HG02884 (cell line): Measurements from ENCODE around the gene LRP1.

Source experiments
- ATAC-seq: cut with Tn5 transposase; IDR thresholded peaks from one replicate; pipeline ENCODE4 v1.9.1; 2021; ENCODE audit warnings: mild to moderate bottlenecking, moderate library complexity; ENCODE audit not compliant: unreplicated experiment

The LRP1 gene

DNA sequence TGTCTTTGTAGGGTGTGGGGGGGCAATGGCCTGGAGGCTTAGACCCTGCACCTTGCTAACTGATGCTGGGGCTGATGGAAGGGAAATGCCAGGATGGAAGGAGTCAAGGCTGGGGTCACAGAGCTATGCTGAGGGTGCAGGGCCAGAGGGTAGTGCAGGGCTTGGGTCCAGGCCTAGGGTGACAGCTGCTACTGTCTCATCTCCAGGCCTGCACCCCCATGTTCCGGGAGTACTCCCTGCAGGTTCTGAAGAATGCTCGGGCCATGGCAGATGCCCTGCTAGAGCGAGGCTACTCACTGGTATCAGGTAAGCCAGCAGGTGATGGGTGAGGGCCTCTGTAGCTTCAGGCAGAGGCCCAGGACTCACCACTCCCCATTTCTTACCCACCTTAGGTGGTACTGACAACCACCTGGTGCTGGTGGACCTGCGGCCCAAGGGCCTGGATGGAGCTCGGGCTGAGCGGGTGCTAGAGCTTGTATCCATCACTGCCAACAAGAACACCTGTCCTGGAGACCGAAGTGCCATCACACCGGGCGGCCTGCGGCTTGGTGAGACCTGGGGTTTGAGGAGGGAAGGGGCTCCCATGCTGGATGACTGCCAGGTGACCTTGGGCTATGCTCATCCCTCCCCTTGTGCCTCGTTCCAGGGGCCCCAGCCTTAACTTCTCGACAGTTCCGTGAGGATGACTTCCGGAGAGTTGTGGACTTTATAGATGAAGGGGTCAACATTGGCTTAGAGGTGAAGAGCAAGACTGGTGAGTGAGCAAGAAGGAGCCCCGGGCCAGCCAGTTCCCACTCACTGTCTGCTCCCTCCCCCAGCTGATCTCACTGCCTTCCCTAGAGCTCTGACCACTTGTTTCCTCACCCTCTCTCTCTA, 105.3 kb downstream of the LRP1 start:
- ATAC-seq: no peak

DNA sequence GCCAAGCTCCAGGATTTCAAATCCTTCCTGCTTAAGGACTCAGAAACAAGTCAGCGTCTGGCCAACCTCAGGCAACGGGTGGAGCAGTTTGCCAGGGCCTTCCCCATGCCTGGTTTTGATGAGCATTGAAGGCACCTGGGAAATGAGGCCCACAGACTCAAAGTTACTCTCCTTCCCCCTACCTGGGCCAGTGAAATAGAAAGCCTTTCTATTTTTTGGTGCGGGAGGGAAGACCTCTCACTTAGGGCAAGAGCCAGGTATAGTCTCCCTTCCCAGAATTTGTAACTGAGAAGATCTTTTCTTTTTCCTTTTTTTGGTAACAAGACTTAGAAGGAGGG, 105.9 kb downstream of the LRP1 start:
- no peak for ATAC-seq

DNA sequence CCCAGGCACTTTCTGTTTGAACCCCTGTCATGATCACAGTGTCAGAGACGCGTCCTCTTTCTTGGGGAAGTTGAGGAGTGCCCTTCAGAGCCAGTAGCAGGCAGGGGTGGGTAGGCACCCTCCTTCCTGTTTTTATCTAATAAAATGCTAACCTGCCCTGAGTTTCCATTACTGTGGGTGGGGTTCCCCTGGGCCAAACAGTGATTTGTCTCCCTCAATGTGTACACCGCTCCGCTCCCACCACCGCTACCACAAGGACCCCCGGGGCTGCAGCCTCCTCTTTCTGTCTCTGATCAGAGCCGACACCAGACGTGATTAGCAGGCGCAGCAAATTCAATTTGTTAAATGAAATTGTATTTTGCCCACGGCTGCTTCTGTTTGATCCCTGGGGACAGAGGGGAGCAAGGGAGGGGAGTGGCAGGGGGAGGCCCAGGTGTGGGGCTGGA, 106.3 kb downstream of the LRP1 start:
- no peak for ATAC-seq

GRCh38 chr12:57235017-57235727, 106.9 kb downstream of the LRP1 start:
- no peak for ATAC-seq

DNA sequence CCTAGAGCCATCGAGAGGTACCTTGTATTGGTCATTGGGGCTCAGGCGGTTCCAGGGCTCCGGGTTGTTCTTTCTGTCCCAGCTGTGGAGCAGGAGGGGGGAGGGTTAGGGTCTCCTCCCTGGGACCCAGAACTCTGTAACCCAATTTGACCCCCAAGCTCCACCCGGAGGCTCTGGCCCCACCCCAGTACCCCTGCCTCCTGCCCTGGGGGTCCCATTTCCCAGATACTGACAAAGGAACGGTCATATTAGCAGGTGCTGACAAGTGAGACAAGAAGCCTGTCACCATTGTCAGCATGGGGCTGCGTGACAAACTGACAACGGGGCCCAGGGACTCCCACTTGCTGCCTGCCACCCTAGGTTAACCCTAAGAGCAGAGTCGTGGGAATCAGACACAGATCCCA, 107.4 kb downstream of the LRP1 start:
- no peak for ATAC-seq

DNA sequence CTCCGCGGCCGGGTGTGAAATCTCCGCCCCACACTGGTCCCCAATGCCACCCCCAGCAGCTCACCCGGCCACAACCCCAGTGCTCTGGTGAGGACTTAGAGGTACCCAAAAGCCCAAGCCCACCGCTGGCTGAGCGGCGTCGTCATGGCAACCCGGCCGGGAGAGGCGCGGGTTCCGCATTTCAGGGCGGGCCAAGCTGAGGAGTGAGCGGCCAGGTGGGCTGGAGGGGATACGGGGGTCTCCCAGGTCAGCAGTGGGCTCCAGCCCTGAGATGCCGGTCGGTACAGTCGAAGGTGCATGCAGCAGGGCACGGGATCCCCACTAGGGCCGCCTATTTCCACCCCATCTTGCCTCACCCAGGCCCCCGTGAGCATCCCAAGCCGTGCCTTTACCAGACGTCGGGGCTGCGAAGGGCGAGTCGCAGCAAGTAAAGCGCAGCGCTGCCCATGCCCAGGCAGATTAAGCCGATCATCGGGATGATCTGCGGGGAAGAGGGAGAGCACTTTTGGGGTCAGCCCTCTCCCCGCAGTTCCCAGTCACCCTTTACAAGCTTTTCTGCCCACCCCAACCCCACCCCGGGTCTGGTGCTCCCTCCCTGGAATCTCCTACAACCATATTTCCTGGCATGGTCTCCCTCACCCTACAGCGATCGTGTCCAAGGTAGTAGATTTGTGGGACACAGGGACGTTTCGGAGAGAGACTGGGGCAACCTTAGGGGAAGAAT, 108.1 kb downstream of the LRP1 start:
- no peak for ATAC-seq

DNA sequence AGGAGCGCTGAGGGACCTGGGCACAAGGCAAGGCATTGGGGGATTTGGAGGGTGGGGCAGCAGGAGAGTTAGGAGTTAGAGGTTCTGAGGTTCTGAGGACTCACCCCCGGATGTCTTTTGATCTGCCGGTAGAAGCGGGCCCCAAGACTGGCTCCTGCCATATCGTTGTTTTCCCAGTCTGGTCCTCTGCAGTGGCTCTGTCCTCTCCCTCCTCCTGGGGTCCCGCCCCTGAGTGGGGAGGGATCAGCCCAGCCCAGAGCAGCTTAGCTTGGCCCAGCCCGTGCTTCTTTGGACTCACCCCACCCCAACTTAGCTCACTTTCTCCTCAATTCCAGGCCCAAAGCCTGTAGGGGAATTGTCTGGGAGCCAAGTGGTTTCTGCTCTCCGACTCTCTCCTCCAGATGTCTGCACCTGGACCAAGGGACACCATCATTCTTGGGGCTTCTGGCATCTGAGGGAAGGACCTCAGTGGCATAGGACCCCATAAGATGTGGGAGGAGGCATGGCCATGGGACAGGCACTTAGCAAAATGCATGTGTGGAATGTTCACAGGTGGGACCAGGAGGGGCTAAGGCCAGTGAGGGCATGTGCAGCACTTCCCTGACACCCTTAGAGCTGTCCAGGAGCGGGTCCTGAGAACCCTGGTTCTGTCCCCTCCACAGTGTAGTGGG, 108.8 kb downstream of the LRP1 start:
- no peak for ATAC-seq

GRCh38 chr12:57237596-57237931, 109.3 kb downstream of the LRP1 start:
- no peak for ATAC-seq

GRCh38 chr12:57237932-57238853, 109.9 kb downstream of the LRP1 start:
- ATAC-seq: no peak

- ATAC-seq: peak; percentile 41
Measured at GRCh38 chr12:57238854-57239554, 110.7 kb downstream of the LRP1 start.

- ATAC-seq: no peak
Measured at GRCh38 chr12:57239587-57240065, 111.3 kb downstream of the LRP1 start.

DNA sequence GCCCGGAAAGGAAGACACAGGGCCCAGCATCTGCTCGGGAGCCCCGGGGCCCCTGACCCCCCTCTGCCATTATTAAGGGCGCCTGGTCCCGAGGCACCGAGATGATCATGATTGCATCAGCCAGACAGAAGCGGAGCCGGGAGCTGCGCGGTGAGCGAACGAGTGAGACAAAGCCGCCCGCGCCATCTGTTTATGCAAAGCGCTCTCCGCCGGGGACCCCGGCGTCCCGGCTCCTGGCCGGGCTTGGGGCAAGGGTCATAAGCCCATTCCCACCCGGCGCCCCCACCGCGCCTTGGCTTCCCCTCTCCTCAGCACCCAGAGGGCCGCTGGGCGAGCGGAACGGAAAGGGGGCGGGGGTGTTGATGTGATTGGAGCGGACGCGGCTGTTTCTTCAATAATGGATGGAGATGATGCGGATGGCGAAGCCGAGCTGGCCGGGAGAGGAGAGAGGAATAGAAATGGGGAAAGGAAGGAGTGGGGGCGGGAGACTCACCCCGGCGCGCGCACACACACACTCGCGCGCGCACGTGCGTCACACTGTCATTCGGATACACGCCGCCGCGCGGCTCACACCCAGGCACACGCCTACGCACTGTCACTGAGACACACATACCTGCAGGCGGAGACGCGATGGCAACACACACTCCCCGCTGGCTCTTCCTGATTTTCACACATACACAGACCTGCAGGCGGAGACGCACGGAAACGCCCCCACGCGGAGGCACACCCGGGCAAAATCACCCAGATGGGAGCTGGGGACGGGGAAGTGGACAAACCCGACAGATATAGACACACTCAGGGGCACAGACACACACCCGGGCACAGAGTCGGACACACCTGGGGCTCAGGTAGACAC, 112.0 kb downstream of the LRP1 start:
- peak; percentile 29 for ATAC-seq

DNA sequence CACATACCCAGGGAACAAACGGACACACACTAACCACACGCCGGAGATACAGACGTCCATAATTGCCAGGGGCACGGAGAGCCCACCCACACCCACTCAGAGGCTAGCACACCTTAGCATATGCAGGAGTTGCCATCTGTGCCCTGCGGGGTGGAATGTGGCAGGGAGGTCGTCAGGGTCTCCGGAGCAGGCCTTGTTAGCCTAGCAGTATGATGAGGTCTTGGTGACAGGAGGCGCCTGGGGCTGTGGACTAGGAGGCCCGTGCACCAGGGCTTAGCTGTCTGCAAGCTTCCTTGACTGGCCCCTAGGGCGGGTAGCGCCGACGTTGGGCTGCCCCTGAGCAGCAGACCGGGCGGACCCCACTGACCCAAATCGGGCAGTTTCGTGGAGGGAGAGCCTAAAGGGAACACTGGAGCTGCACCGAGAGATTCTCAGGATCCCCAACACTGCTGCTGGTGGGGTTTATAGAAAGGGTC, 112.7 kb downstream of the LRP1 start:
- ATAC-seq: no peak

DNA sequence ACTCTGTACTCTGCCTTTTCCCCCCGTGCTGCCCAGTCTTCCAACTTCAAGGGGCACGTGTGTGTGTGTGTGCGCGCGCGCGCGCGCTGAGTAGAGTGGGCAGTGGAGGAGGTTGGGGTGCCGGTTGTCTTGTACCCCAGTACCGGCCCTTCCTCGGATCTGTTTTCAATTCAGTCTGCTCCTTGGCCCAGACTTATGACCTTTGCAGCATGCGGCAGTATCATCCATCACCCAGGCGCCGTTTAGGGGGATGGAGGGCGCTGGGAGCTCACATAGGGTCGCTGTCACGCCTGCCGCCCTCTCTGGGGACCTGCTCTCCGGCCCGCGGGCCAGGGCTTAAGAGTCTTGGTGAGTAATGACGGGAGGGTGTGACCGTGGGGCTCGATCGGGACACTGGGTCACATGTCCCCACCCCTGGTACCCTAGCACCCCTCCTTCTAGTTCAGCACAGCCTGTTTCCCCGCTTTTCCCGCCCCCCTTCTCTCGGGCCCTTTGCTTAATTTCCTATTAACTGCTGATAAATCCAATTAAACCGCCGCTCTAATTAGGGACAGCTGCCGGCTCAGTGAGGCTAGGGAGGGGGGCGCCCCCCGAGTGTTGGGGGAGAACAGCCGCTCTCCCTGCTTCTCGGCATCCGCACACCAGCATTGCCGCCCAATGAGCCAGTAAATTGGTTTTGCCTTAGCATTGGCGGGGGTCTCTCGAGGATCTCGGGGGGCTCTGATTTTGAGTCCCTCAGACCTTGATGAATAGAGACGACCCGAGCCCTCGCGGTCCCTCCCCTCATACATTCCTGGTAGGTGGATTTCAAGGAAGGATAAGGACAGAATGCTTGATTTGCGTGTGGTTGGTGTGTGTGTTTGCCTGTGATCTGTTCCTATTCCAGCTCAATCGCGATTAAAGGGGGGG, 113.4 kb downstream of the LRP1 start:
- ATAC-seq: no peak

GRCh38 chr12:57242329-57242690, 114.0 kb downstream of the LRP1 start:
- ATAC-seq: no peak

DNA sequence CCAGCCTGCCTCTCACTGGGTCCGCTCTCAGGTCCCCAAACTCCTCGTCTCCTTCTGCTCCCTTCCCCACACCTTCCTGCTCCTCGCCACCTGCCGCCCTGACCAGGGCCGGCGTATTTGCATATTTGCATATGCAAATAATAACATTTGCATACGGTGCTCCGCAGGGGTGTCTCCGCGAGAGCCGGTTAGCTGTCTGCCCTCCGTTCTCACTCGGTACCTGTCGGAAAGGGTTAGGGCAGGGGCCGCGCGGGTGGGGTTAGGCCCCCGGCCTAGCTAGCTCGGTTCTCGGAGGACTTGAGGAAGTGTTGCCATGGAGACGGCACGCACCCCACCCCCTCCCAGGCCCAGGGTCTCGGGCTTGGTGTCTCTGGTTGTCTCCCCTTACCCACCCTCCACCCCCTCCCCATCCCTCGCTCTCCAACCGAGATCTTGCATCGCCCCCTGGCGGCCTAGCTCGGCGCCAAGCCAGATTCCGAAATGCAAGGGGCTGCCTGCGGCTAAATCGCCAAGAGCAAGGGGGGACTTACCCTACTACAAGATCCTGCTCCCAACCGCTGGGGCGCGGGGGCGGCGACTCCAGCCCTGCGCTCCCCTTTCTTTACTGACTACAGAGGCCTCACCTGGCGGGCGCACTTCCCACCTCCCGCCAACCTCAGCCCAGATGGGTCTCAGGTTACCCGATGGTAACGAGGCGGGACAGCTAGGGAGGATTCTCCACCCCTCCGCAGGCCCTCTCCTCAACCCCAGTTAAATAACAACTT, 114.6 kb downstream of the LRP1 start:
- no peak for ATAC-seq
